Measurements from ENCODE around the gene XRCC2.
"Not testable (repeated sequence)": the region's sequence is repeated elsewhere in the genome, so short reads cannot be mapped to it uniquely, and the experiment has no call there.

Gene XRCC2

GRCh38 chr7:152654971-152655370, 21.0 kb downstream of the XRCC2 start:
- Mint-ChIP-seq H3K9me3 (no peaks in the 10 kb centered on the region), H3K4me1 (ENCODE audit: low read depth in 2 of 2) (no peaks in the 10 kb centered on the region), H3K36me3 (ENCODE audit: insufficient read depth) (peaks cover 6% of the 10 kb centered on the region), H3K27me3 (no peaks in the 10 kb centered on the region), H3K27ac (no peak overlapping the region), H3K4me3 (no peak overlapping the region)
- DNase-seq (no peak), ATAC-seq (replicated peaks) (no peak)

- H3K36me3 Mint-ChIP-seq (ENCODE audit: insufficient read depth) = no peaks in the 10 kb centered on the region
- H3K4me3 Mint-ChIP-seq = no peak overlapping the region
- no peaks in the 10 kb centered on the region for H3K4me1 Mint-ChIP-seq (ENCODE audit: low read depth in 2 of 2)
- H3K27me3 Mint-ChIP-seq = no peaks in the 10 kb centered on the region
- H3K27ac Mint-ChIP-seq = no peak overlapping the region
- ATAC-seq (replicated peaks) (no peak), DNase-seq (no peak)
- H3K9me3 Mint-ChIP-seq = no peaks in the 10 kb centered on the region
Measured at GRCh38 chr7:152649220-152649619, 26.7 kb downstream of the XRCC2 start.

GRCh38 chr7:152647009-152647408, 28.9 kb downstream of the XRCC2 start:
- Mint-ChIP-seq H3K4me3 (no peak overlapping the region), H3K27ac (no peak overlapping the region), H3K4me1 (ENCODE audit: low read depth in 2 of 2) (no peaks in the 10 kb centered on the region), H3K9me3 (no peaks in the 10 kb centered on the region), H3K36me3 (ENCODE audit: insufficient read depth) (no peaks in the 10 kb centered on the region), H3K27me3 (no peaks in the 10 kb centered on the region)
- no peak for ATAC-seq (replicated peaks)
- DNase-seq = no peak

GRCh38 chr7:152646579-152646978, 29.4 kb downstream of the XRCC2 start:
- not testable (repeated sequence) for H3K36me3 Mint-ChIP-seq (ENCODE audit: insufficient read depth); H3K27me3 Mint-ChIP-seq; H3K4me1 Mint-ChIP-seq (ENCODE audit: low read depth in 2 of 2)

GRCh38 chr7:152643979-152644559, 31.9 kb downstream of the XRCC2 start:
- Mint-ChIP-seq H3K4me3 (no peak overlapping the region), H3K27me3 (no peaks in the 10 kb centered on the region), H3K4me1 (ENCODE audit: low read depth in 2 of 2) (no peaks in the 10 kb centered on the region), H3K36me3 (ENCODE audit: insufficient read depth) (no peaks in the 10 kb centered on the region), H3K27ac (no peak overlapping the region), H3K9me3 (no peaks in the 10 kb centered on the region)
- DNase-seq = no peak
- ATAC-seq (replicated peaks) = no peak

More at GRCh38 chr7:152646579-152646978, 29.4 kb downstream of the XRCC2 start:
- H3K4me3 Mint-ChIP-seq; H3K9me3 Mint-ChIP-seq; ATAC-seq (replicated peaks); DNase-seq; H3K27ac Mint-ChIP-seq: not testable (repeated sequence)

GRCh38 chr7:152641384-152641783, 34.6 kb downstream of the XRCC2 start:
- Mint-ChIP-seq H3K4me3 (no peak overlapping the region), H3K27ac (no peak overlapping the region), H3K9me3 (no peaks in the 10 kb centered on the region), H3K4me1 (ENCODE audit: low read depth in 2 of 2) (no peaks in the 10 kb centered on the region), H3K27me3 (no peaks in the 10 kb centered on the region), H3K36me3 (ENCODE audit: insufficient read depth) (no peaks in the 10 kb centered on the region)
- DNase-seq (no peak), ATAC-seq (replicated peaks) (no peak)

DNA sequence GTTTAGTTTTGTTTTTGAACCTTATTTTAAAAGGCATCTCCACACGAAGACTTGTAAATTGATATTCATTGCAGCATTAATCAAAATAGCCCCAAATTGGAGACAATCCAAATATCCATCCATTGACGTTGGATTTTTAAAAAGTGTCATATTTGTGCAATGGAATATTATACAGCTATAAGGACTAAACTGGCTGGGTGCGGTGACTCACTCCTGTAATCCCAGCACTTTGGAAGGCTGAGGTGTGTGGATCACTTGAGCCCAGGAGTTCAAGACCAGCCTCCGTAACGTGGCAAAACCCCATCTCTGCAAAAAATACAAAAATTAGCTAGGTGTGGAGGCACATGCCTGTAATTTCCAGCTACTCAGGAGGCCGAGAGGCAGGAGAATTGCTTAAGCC, 35.1 kb downstream of the XRCC2 start:
- no peaks in the 10 kb centered on the region for H3K9me3 Mint-ChIP-seq
- no peak overlapping the region for H3K27ac Mint-ChIP-seq
- ATAC-seq (replicated peaks) (no peak), DNase-seq (no peak)
- no peak overlapping the region for H3K4me3 Mint-ChIP-seq
- no peaks in the 10 kb centered on the region for H3K27me3 Mint-ChIP-seq
- no peaks in the 10 kb centered on the region for H3K4me1 Mint-ChIP-seq (ENCODE audit: low read depth in 2 of 2)
- no peaks in the 10 kb centered on the region for H3K36me3 Mint-ChIP-seq (ENCODE audit: insufficient read depth)

DNA sequence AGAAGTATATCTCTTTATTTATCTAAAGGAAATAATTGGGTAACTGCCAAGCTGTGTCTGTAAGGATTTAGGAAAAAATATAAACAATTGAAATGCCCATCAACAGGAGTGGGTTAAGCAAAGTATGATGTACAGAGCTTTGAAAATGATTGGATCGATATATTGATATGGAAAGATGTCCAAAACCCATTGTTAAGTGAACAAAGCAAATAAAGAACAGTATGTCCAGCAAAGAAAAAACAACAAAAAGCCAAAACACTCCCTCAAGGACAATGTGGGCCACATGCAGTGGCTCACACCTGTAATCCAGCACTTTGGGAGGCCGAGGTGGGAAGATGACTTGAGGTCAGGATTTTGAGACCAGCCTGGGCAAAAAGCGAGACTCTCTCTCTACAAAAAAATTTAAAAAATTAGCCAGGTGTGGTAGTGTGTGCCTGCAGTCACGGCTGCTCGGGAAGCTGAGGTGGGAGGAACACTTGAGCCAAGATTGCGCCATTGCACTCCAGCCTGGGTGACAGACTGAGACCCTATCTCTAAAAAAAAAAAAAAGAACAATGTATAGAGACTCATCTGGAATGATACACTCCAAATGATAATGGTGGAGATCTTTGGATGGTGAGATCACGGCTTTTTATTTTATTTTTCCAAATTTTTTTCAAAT, 37.9 kb downstream of the XRCC2 start:
- DNase-seq = no peak
- Mint-ChIP-seq H3K4me1 (ENCODE audit: low read depth in 2 of 2) (no peaks in the 10 kb centered on the region), H3K4me3 (no peak overlapping the region), H3K36me3 (ENCODE audit: insufficient read depth) (no peaks in the 10 kb centered on the region), H3K27ac (no peak overlapping the region), H3K9me3 (no peaks in the 10 kb centered on the region), H3K27me3 (peaks cover 11 to 14% of the 10 kb centered on the region in 2 donors)
- ATAC-seq (replicated peaks) = no peak

DNA sequence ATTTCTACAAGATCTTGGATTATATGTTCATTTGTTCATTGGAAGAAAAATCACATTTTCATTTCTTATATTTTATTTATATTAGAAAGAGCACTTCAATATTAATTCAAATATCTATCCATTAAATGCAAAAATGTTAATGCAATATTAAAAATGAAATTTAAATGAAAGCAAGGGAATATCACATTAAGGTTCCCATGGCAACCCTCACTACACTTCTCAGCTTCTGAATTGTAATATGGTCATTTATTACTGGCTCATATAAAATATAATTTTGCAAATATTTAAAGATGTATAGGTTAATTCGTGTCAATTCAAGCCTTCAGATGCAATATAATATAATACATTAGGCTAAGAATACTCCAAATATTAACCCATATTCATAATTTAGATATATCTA, 38.8 kb downstream of the XRCC2 start:
- H3K4me1 Mint-ChIP-seq (ENCODE audit: low read depth in 2 of 2) = no peaks in the 10 kb centered on the region
- DNase-seq (no peak), ATAC-seq (replicated peaks) (no peak)
- H3K4me3 Mint-ChIP-seq = no peak overlapping the region
- no peak overlapping the region for H3K27ac Mint-ChIP-seq
- peaks cover 14% of the 10 kb centered on the region in 2 donors for H3K27me3 Mint-ChIP-seq
- no peaks in the 10 kb centered on the region for H3K36me3 Mint-ChIP-seq (ENCODE audit: insufficient read depth)
- no peaks in the 10 kb centered on the region for H3K9me3 Mint-ChIP-seq

- H3K4me3 Mint-ChIP-seq = no peak overlapping the region
- H3K4me1 Mint-ChIP-seq (ENCODE audit: low read depth in 2 of 2) = no peaks in the 10 kb centered on the region
- H3K27me3 Mint-ChIP-seq = peaks cover 14% of the 10 kb centered on the region in 2 donors
- DNase-seq (no peak), ATAC-seq (replicated peaks) (no peak)
- H3K36me3 Mint-ChIP-seq (ENCODE audit: insufficient read depth) = no peaks in the 10 kb centered on the region
- H3K9me3 Mint-ChIP-seq = no peaks in the 10 kb centered on the region
- H3K27ac Mint-ChIP-seq = no peak overlapping the region
Measured at GRCh38 chr7:152636441-152636840, 39.5 kb downstream of the XRCC2 start.

GRCh38 chr7:152633504-152633903, 42.4 kb downstream of the XRCC2 start:
- ATAC-seq (replicated peaks) (no peak), DNase-seq (no peak)
- no peak overlapping the region for H3K4me3 Mint-ChIP-seq
- H3K9me3 Mint-ChIP-seq = no peaks in the 10 kb centered on the region
- H3K27ac Mint-ChIP-seq = no peak overlapping the region
- no peaks in the 10 kb centered on the region for H3K4me1 Mint-ChIP-seq (ENCODE audit: low read depth in 2 of 2)
- peaks cover 14 to 21% of the 10 kb centered on the region in 2 donors for H3K27me3 Mint-ChIP-seq
- H3K36me3 Mint-ChIP-seq (ENCODE audit: insufficient read depth) = no peaks in the 10 kb centered on the region

- no peak overlapping the region for H3K27ac Mint-ChIP-seq
Measured at GRCh38 chr7:152633072-152633471, 42.9 kb downstream of the XRCC2 start.

GRCh38 chr7:152628772-152629171, 47.2 kb downstream of the XRCC2 start:
- not testable (repeated sequence) for H3K27ac Mint-ChIP-seq; H3K36me3 Mint-ChIP-seq (ENCODE audit: insufficient read depth); ATAC-seq (replicated peaks); H3K4me1 Mint-ChIP-seq (ENCODE audit: low read depth in 2 of 2); H3K4me3 Mint-ChIP-seq; DNase-seq; H3K9me3 Mint-ChIP-seq
- peaks cover 18 to 20% of the 10 kb centered on the region in 2 donors for H3K27me3 Mint-ChIP-seq

More at GRCh38 chr7:152633072-152633471, 42.9 kb downstream of the XRCC2 start:
- Mint-ChIP-seq H3K36me3 (ENCODE audit: insufficient read depth) (no peaks in the 10 kb centered on the region), H3K4me1 (ENCODE audit: low read depth in 2 of 2) (no peaks in the 10 kb centered on the region), H3K27me3 (peaks cover 14 to 21% of the 10 kb centered on the region in 2 donors), H3K9me3 (no peaks in the 10 kb centered on the region), H3K4me3 (no peak overlapping the region)
- ATAC-seq (replicated peaks) (no peak), DNase-seq (no peak)

DNA sequence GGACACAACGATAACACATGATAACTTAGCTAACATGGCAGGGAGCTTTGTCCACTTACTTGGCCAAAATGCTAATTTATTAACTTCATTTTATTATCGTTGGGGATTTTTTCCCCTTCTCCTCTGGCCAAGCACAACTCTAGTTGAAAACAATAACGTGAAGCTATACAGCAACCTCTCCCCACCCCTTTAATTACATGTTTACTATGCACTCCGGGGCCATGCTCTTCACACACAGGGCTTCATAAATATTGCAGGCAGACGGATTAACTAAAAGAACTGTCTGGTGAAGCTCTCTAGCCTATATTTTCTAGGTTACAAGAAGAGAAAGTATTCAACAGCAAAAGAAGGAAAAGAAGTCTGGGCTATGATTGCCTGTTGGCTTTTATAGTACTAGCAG, 51.7 kb downstream of the XRCC2 start:
- DNase-seq (no peak), ATAC-seq (replicated peaks) (no peak)
- Mint-ChIP-seq H3K4me3 (no peak overlapping the region), H3K36me3 (ENCODE audit: insufficient read depth) (no peaks in the 10 kb centered on the region), H3K27me3 (peaks cover 12 to 16% of the 10 kb centered on the region in 2 donors), H3K27ac (no peak overlapping the region), H3K4me1 (ENCODE audit: low read depth in 2 of 2) (no peaks in the 10 kb centered on the region), H3K9me3 (no peaks in the 10 kb centered on the region)
